Activated naive CD4-positive, alpha-beta T cell treated with Interleukin-2 at 50 U/mL for 16 hours (primary cell): Measurements from ENCODE around the gene DCBLD2.
"Not testable (repeated sequence)": the region's sequence is repeated elsewhere in the genome, so short reads cannot be mapped to it uniquely, and the experiment has no call there.

Source experiments
- DNase-seq: peaks from one replicate; pipeline ENCODE4 v3.0.0-alpha.2; 2020

DCBLD2 gene

GRCh38 chr3:98890965-98891910 is 10.3 kb downstream of the DCBLD2 start:
- DNase-seq = no peak

- no peak for DNase-seq
Observed at GRCh38 chr3:98890181-98890835, 11.2 kb downstream of the DCBLD2 start.

- DNase-seq = no peak
Observed at GRCh38 chr3:98887684-98888083, 13.8 kb downstream of the DCBLD2 start.

- DNase-seq = no peak
Observed at GRCh38 chr3:98886525-98886924, 15.0 kb downstream of the DCBLD2 start.

- no peak for DNase-seq
Observed at GRCh38 chr3:98885851-98886250, 15.6 kb downstream of the DCBLD2 start.

- DNase-seq = no peak
Observed at GRCh38 chr3:98884675-98885371, 16.7 kb downstream of the DCBLD2 start.

GRCh38 chr3:98882614-98883333 is 18.7 kb downstream of the DCBLD2 start:
- not testable (repeated sequence) for DNase-seq

- DNase-seq = no peak
Observed at GRCh38 chr3:98877132-98877531, 24.4 kb downstream of the DCBLD2 start.

- DNase-seq = no peak
Observed at GRCh38 chr3:98875535-98875934, 26.0 kb downstream of the DCBLD2 start.

- no peak for DNase-seq
Observed at GRCh38 chr3:98874602-98875249, 26.8 kb downstream of the DCBLD2 start.

GRCh38 chr3:98869391-98869790 is 32.1 kb downstream of the DCBLD2 start:
- no peak for DNase-seq

GRCh38 chr3:98857971-98858370 is 43.5 kb downstream of the DCBLD2 start:
- not testable (repeated sequence) for DNase-seq

GRCh38 chr3:98857258-98857657 is 44.2 kb downstream of the DCBLD2 start:
- DNase-seq = not testable (repeated sequence)

- DNase-seq = no peak
Observed at GRCh38 chr3:98856724-98857123, 44.8 kb downstream of the DCBLD2 start.

- no peak for DNase-seq
Observed at GRCh38 chr3:98855806-98856400, 45.6 kb downstream of the DCBLD2 start.

GRCh38 chr3:98848108-98848507 is 53.4 kb downstream of the DCBLD2 start:
- no peak for DNase-seq

- DNase-seq = no peak
Observed at GRCh38 chr3:98846101-98846500, 55.4 kb downstream of the DCBLD2 start.

GRCh38 chr3:98843266-98843959 is 58.1 kb downstream of the DCBLD2 start:
- DNase-seq = no peak

- no peak for DNase-seq
Observed at GRCh38 chr3:98839846-98840245, 61.6 kb downstream of the DCBLD2 start.

- DNase-seq = not testable (repeated sequence)
Observed at GRCh38 chr3:98831060-98831459, 70.4 kb downstream of the DCBLD2 start.

- DNase-seq = no peak
Observed at GRCh38 chr3:98829246-98829832, 72.2 kb downstream of the DCBLD2 start.
